Measurements from ENCODE around the gene GABRG3.

GABRG3 gene

GRCh38 chr15:26970712-26971210 lies at the start of gene GABRG3:
TSS of gene GABRG3 (plus strand) at chr15:26971181.
- DNase-seq = no peak

GRCh38 chr15:26921433-26921832 lies 49.5 kb upstream of the GABRG3 start:
- no peak for DNase-seq

GRCh38 chr15:26926081-26926480 lies 44.9 kb upstream of the GABRG3 start:
- DNase-seq = no peak

- DNase-seq = no peak
Measured at GRCh38 chr15:26928051-26928450, 42.9 kb upstream of the GABRG3 start.

DNA sequence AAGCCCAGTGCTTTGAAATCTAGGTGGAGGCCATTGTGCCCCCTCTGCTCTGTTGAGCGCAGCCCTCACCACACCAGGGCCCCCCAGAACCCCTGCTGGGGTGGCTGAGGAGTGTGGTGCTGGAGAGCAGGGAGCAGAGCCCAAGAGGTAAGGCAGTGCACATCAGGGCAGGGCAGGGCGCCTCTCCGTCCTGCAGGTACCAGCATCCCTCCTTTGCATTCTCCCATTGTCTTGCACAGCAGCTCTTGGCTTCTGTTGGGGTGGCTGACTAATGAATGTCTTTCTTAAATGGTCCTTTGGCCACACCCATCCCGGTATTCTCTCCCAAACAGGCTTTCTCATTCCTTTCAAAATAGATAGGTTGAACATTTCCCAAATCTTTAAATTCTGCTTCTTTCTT lies 41.4 kb upstream of the GABRG3 start:
- DNase-seq = no peak

- DNase-seq = no peak
Measured at GRCh38 chr15:26934848-26935247, 36.1 kb upstream of the GABRG3 start.

- no peak for DNase-seq
Measured at GRCh38 chr15:26935322-26935721, 35.7 kb upstream of the GABRG3 start.

DNA sequence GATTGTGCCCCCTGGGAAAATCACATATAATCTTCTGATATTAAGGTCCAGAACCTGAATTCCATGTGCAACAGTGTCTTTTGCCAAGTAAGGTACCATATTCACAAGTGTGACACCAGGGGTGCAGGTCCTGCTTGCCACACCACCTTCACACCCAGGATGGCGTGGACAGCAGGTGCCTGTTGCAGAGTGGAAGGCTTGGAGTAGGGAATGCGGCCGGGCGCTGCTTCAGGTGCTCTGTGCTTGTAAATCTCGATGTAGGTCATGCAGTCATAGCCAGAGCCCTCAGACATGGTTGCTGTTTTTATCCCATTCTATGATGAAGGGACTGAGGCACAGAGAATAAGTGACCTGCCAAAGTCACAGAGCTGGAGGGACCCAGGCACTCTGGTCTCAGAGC lies 34.5 kb upstream of the GABRG3 start:
- no peak for DNase-seq

DNA sequence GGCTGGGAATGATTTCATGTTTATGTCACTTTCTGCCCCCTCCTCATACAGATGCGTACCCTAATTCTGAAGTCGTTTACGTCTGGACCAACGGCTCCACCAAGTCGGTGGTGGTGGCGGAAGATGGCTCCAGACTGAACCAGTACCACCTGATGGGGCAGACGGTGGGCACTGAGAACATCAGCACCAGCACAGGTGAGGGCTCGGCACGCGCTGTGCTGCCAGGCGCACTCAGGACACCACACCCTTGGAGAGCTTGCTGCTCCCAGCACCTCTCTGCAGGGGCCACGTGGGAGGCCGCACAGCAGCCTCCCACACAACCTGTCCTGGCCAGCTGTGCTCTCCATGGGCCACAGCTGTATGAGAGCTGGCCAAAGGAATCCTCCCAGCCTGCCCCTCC lies 33.8 kb upstream of the GABRG3 start:
- no peak for DNase-seq

DNA sequence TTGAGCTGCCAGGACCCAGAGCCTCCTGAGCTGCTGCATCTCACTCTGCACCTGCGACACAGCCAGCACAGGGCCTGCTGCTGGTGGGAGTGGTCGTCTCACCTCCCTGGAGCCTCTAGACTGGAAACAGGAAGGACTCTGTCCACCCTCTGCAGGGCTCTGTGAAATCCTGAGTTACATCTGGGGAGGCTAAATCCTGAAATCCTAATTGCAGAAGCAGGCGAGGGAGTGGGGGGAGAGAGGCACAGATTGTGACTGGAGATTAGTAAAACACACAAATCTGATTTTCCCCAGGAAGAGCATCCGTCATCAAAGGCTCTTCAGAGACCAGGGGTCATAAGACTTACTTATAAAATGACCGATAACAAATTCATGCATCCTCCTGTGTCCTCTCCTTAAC lies 31.6 kb upstream of the GABRG3 start:
- no peak for DNase-seq

- no peak for DNase-seq
Measured at GRCh38 chr15:26941489-26941888, 29.5 kb upstream of the GABRG3 start.

GRCh38 chr15:26943866-26944265 lies 27.1 kb upstream of the GABRG3 start:
- no peak for DNase-seq

DNA sequence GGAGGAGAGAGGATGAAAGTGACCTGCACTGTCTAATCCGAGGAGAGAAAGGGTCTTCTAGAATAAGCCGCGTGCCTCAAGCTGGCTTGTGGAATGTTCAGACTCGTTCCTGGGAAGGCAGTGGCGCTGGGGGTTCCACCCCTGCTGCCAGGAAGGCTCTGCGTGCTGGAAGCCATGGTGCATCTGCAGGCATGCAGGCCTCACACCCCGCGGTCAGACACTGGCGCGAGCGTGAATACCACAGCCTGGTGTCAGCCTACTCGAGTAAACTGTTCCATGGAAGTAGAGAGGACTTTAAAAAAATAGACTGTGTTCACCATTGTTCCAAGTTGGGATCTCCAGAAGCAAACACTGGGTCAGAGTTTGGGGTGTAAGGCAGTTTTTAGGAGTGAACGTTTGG lies 25.9 kb upstream of the GABRG3 start:
- DNase-seq = no peak

- no peak for DNase-seq
Measured at GRCh38 chr15:26950001-26950400, 21.0 kb upstream of the GABRG3 start.

GRCh38 chr15:26954403-26954802 lies 16.6 kb upstream of the GABRG3 start:
- no peak for DNase-seq

GRCh38 chr15:26967719-26968269 lies 3.2 kb upstream of the GABRG3 start:
- no peak for DNase-seq

- DNase-seq = no peak
Measured at GRCh38 chr15:26968806-26969205, 2.2 kb upstream of the GABRG3 start.

DNA sequence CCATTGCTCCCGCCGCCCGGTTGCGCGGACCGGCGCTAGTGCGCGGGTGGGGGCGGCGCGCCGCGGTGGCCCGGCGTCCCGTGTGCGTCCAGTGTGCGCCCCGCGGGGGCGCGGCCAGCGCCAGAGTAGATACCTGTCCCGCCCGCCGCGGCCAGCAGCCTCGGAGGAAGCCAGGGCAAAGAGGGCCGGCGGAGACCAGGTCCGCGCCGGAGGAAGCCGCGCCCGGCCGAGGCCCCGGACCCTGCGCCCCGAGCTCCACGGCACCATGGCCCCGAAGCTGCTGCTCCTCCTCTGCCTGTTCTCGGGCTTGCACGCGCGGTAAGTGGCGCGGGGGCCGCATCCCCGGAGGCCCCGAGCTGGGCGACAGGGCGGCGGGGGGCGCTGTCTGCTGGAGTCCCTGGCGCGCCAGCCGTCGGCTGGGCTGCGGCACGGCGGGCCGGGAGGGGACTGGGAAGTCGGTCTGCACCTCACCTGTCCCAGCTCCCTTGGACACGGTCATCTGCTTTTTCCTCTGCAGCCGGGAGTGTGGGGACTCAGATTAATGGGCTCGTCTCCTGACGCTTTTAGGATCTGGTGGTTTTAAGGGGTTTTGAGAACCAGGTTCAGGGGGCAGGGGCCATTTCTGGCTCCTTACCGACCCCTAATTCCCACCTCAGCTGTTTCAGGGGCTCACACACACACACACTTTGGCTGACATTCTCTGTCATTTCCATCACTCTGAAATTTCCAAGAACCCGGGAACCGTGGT lies 464 bp downstream of the GABRG3 start:
- DNase-seq = no peak

DNA sequence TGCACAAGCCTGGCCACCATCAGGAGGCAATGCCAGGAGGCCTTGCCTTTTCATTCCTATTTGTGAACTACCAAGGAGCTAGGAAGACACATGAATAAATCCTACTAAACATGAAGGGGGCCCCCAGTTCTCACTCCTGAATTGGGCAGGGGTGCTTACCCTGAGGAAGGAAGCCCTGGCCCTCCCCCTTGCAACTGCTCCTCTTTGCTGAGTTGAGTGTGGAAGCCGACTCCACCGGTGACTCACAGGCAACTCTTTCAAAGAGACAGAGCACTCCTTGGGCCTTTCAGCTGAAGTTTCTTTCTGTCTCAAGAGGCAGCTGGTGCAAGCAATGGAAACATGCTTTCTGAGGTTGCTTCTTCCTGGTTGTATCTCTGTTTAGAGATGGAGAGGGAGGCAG lies 1.7 kb downstream of the GABRG3 start:
- DNase-seq = no peak

- DNase-seq = peak; percentile 7
Measured at GRCh38 chr15:26974120-26974780, 3.3 kb downstream of the GABRG3 start.

- no peak for DNase-seq
Measured at GRCh38 chr15:26981492-26981891, 10.5 kb downstream of the GABRG3 start.

DNA sequence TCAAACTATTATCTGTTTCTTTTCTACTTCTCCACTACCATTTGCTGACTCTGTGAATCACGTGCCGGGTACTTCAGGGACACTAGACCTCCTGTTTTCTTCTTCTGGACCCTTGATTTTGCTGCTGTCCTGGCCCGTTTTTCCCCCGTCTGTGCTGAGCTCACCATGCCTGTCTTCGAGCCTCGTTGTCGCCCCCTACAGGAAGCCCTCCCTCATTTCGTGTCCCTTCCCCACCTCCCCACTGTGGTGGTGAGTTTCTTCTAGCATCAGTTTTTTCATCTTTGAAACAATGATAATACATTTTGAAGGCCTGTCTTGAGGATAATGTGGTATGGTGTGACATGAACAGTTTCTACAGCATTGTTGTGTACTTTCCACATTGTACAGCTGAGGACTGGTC lies 12.8 kb downstream of the GABRG3 start:
- DNase-seq = no peak

DNA sequence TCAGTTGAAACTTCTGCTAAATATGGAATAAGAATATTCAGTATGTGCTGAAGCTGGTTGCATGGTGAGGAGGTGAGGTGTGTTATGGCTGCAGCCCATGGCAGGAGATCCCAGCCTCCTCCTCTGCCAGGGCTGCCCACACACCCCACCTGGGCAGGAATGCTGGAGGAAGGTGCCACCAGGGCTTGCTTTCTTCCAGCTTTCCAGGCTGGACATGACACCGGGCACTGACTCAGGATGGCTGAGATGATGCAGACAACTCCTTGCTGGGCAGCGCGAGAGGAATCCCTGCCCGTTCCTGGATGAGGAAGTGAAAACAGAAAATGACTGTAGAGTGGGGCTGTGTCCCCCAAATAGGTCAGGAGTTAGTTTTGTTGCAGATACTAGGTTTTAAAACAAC lies 14.1 kb downstream of the GABRG3 start:
- DNase-seq = no peak

GRCh38 chr15:26996250-26996649 lies 25.3 kb downstream of the GABRG3 start:
- DNase-seq = no peak
